GM23338 (cell line): ENCODE data around the gene POLR2B. TPM values are rescaled to one million over a fixed set of nuclear protein-coding genes. Genes with fewer than 3 reads are reported as not detected.

Experiments
- CTCF ChIP-seq, 2 experiments: fragments of 200-600 bp in 1 of 2; sonication (generic) in 1 of 2; conservative IDR thresholded peaks; 2 replicates each; pipeline versions ENCODE4 v1.5.1 to v1.6.1; 2016 to 2017; ENCODE audit warnings: antibody characterized with exemption in 2 of 2, low read depth in 2 of 2, mild to moderate bottlenecking in 2 of 2, moderate library complexity in 1 of 2
- ETS1 ChIP-seq: IDR thresholded peaks from 2 replicates; pipeline ENCODE4 v1.6.1; 2016; ENCODE audit warnings: antibody characterized with exemption
- EZH2phosphoT487 ChIP-seq: fragments of 200-600 bp; sonication (generic); IDR thresholded peaks from one replicate; pipeline ENCODE4 v1.8.1; 2018; ENCODE audit warnings: antibody characterized with exemption; ENCODE audit not compliant: unreplicated experiment
- JUNB ChIP-seq: IDR thresholded peaks from one replicate; pipeline ENCODE4 v1.6.1; 2016; ENCODE audit warnings: antibody characterized with exemption; ENCODE audit not compliant: unreplicated experiment
- NANOG ChIP-seq: IDR thresholded peaks from 2 replicates; pipeline ENCODE4 v1.6.1; 2016; ENCODE audit warnings: antibody characterized with exemption, borderline replicate concordance
- POLR2AphosphoS5 ChIP-seq: IDR thresholded peaks from 2 replicates; pipeline ENCODE4 v1.6.1; 2016; ENCODE audit warnings: antibody characterized with exemption, low read depth
- STAT1 ChIP-seq: IDR thresholded peaks from one replicate; pipeline ENCODE4 v1.6.1; 2016; ENCODE audit warnings: antibody characterized with exemption; ENCODE audit not compliant: unreplicated experiment
- ZNF114 ChIP-seq: fragments of 250-450 bp; sonication (Bioruptor Pico); IDR thresholded peaks from 2 replicates; pipeline ENCODE4 v1.5.0; 2020; ENCODE audit warnings: mild to moderate bottlenecking, moderate library complexity
- ZNF331 ChIP-seq: fragments of 250-450 bp; sonication (Bioruptor Pico); IDR thresholded peaks from 2 replicates; pipeline ENCODE4 v1.5.0; 2020; ENCODE audit warnings: low read depth, mild to moderate bottlenecking, moderate library complexity
- ZNF462 ChIP-seq: fragments of 250-450 bp; sonication (Bioruptor Pico); IDR thresholded peaks from 2 replicates; pipeline ENCODE4 v1.5.0; 2020; ENCODE audit warnings: mild to moderate bottlenecking, moderate library complexity
- polyA plus RNA-seq: library from polyadenylated mRNA; unstranded; fragments of >200 nt; fragmentation: Nextera tagmentation; extraction: Ambion mirVana; gene quantifications from 2 replicates; pipeline ENCODE4 v1.2.1, GENCODE V29; 2016
- total RNA-seq: library from RNA; depleted of rRNA; stranded (reverse); fragments of >200 nt; shearing (Covaris generic); gene quantifications from 2 replicates; pipeline ENCODE4 v1.2.3, GENCODE V29; 2014

The POLR2B gene
- total and polyA plus RNA-seq, 2 experiments from 2014 or later, result 56.5 to 165 TPM

GRCh38 chr4:57023104-57023503 is 44.4 kb downstream of the POLR2B start (continued):
- TF ChIP-seq ZNF462 (CRISPR knock-in tag) (no peak), ETS1 (no peak), JUNB (no peak), STAT1 (no peak), POLR2AphosphoS5 (no peak), EZH2phosphoT487 (no peak), CTCF (conservative IDR thresholded peaks at IDR 0.05; ENCODE audit: low read depth in 2 of 2) (no peak), ZNF331 (no peak), ZNF114 (CRISPR knock-in tag) (no peak), NANOG (no peak)
